ENCODE results near the gene CELSR1.

CELSR1 gene

DNA sequence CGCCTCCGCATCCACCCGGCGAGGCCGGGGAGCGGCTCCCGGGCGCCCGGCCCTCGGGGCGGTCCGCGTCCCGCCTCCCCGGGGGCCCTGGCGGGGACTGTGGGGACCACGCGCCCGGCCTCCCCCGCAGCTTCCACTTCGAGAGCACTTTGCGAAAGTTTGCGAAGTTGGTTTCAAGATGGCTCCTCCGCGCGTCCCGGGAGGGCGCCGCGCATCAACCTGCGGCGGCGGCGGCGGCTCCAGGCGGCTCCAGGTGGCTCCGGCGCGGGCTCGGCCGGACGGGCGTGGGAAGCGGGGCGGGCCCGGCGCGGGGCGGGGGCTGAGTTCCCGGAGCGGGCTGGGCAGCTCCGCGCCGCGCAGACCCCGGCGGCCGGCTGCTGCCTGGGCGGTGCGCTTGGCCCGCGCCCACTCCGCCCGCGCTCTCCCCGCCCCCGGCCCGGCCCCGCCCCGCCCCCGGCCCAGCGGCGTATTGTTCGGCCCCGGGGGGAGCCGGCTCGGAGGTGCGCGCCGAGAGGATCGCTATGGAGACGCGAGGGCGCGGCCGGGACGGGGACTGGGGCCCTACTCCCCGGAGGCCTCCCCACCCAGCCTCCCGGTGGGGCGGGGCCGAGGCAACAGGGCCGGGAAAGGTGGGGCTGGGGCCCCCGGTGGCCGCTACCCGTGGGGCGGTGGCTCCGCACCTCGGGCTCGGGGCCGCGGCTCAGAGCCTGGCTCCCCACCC is at the start of gene CELSR1:
Gene CELSR1, minus strand, starts transcription at position 396 of the 721 bp plus-strand sequence. CDS start 450 bp downstream, outside the sequence.
- DNase-seq = no peak
- intact Hi-C loops (cut with DNase I) = no loop called here

- intact Hi-C loops (cut with DNase I) = loop anchor here (10.0 kb wide), 1 partner anchor 148 kb away; the partner anchor contains the start of gene CERK
- no peak for DNase-seq
These were observed 49.6 kb upstream of the CELSR1 start for GRCh38 chr22:46587061-46587460.

DNA sequence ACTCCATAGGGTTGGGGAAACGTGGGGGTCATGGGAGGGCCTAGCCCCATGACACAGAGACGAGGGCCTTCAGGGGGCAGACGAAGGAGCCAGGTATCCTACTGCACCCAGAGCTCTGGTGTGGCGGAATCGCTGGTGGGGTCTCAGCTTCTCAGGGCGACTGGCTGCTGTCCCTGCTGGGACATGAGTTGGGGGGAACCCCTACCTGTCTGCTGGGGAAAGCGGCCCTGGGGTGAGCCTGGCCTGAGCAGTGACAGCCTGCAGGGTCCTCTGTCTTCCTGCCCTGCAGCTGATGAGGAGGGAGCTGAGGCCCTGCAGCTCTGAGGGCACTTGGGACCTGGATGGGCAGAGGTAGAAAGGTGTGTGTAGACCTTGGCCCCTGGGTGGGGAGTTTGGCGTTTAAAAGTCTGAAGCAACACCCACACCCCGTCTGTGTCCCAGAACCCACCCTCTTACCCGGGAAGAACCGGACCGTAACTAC is 49.2 kb upstream of the CELSR1 start:
- DNase-seq = no peak
- intact Hi-C loops (cut with DNase I) = loop anchor here (10.0 kb wide), 1 partner anchor 148 kb away; the partner anchor contains the start of gene CERK

GRCh38 chr22:46586123-46586519 is 48.7 kb upstream of the CELSR1 start:
- intact Hi-C loops (cut with DNase I) = loop anchor here (10.0 kb wide), 1 partner anchor 149 kb away; the partner anchor contains the start of gene CERK
- no peak for DNase-seq

DNA sequence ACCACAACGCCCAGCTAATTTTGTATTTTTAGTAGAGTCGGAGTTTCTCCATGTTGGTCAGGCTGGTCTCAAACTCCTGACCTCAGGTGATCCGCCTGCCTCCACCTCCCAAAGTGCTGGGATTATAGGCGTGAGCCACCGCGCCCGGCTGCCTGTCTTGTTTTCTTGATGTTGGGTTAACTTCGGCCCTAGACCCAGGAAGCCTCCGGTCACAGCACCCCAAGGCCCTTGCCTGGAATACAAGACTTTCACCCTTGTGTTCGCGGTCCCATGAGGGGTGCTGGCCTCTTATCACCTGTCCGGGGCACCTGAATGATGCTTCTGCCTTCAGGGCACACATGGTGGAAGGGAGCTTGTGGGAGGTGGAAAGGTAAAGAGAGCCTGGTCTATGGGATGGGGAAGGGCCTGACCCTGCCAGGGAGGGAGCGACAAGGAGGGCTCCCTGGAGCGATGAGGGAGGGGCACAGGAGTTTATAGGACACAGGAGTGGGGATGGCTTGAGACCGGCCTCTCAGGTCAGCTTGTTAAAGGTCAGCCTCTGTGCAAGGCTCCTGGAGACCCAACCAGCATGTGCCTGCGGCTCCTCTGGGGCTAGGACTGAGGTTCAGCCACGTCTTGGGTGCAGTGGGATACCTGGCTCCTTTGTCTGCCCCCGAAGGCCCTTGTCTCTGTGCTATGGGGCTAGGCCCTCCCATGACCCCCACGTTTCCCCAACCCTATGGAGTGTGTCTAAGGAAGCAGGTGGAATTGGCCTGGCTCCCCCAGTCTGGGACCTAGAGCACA is 48.1 kb upstream of the CELSR1 start:
- DNase-seq = no peak
- intact Hi-C loops (cut with DNase I) = loop anchor here (10.0 kb wide), 1 partner anchor 149 kb away; the partner anchor contains the start of gene CERK

DNA sequence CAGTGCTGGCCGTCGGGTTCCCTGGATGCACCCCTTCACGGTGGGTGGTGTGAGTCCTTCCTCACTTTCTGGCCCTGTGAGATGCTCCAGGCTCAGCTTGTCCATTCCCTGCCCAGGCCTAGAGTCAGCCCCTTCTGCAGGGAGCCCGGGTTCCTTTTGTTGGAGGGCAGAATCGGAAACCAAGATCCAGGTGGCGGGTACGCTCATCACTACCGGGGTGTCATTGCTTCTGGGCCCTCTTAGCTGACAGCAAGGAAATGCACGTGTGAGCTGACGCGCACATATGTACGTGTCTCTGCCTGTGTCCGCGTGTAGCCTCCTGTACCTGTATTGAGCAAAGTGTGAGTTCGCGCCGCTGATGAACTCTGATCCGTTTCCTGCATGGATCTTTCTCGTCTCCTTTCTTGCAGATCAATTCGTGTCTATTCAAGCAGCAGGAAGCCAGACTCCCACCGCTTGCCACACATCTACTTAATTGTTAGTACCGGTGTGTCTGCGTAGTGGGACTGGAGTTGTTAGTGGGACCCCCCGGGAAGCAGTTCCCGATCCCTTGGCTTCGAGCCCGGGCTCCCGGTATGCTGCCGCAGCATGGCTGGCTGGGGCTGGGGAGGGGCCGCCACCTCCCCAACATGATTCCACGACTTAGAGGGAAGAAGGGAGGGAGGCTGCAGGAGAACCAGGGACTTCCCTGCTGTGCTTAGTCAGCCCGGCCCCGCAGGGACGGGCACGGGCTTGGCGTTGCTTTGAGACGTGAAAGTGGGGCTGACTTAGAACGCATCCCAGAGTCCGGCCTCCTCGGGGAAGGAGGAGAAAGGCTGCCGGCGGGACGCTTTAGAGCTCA is 46.9 kb upstream of the CELSR1 start:
- intact Hi-C loops (cut with DNase I) = loop anchor here (10.0 kb wide), 1 partner anchor 150 kb away; the partner anchor contains the start of gene CERK

DNA sequence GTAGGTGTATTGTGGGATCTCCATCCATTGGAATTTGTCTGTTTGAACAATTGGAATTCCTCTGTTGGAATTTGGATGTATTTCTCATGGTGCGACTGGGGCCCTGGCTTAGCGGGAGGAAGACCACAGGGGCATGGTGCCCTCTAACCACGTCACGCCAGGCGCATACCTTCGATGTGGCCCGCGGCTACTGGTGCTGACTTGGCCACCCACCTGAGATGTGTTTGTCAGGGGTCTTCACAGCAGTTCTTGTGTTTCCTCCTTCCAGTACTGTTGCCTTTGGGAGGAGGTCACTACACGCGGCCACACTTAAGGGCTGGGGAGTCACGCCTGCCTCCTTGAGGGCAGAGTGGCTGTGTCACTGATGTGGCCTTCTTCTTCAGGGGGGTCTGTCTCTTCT is 46.2 kb upstream of the CELSR1 start:
- intact Hi-C loops (cut with DNase I) = loop anchor here (10.0 kb wide), 1 partner anchor 151 kb away; the partner anchor contains the start of gene CERK
- DNase-seq = no peak

More for the DNA sequence above, 46.9 kb upstream of the CELSR1 start:
- DNase-seq = no peak

DNA sequence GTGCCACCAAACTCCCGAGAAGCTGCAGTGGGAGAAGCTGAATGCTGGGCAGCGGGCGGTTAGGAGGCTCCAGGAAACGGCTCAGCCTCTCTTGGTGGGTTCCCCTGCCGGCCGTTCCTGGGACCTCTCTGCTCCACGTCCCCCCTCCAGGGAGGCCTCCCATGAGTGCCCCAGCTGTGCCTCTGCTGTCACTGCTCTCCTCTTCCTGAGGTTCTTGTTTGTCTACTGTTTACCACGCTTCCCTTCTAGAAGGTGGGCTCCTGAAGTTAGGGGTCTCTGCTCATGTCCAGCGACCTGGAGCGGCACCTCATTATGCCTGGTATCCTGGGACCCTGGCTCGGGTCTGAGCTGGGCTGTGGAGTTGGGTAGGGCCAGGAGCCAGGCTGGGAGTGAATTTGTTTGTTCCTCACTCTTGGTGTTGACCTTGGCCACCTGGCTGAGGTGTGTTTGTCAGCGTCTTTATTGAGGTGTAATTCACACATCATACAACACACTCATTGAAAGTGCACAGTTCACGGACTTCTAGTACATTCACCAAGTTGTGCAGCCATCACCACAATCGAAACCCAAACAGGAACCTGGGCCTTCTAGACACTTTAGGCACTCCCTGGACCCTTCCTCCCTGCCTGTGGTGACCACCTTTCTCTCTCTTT is 45.0 kb upstream of the CELSR1 start:
- intact Hi-C loops (cut with DNase I) = loop anchor here (10.0 kb wide), 1 partner anchor 152 kb away; the partner anchor contains the start of gene CERK
- DNase-seq = no peak

DNA sequence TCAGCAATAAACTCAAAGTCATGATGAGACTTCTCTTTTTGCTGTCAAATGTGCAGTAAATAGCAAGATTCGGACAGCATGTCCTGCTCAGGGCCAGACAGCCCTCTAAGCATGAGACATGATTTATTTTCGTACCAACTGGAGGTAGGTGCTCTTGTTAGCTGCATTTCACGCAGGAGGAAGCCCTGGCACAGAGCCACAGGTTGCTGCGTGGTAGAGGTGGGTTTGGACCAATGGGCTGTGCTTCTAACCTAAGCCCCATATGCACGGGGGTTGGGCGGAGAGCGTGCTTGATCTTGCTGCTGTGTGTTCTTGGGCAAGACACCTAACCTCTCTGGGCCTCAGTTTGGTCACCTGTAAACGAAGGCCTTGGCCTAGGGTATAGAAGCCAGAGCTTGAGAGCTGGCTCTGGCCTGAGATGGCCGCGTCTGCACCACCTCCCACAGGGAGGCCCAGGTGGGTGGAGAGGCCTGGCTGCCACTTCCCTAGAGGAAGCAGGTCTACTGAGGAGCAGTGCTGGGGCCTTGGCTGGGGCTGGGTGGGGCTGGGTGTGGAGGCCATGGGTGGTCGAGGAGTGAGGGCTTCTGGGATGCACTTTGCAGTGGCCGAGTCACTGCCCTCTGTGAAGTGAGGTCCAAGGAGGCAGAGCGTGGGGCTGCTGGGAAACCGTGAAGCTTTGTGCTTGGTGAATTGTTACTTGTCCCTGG is 44.3 kb upstream of the CELSR1 start:
- intact Hi-C loops (cut with DNase I) = loop anchor here (10.0 kb wide), 1 partner anchor 153 kb away; the partner anchor contains the start of gene CERK
- no peak for DNase-seq

- DNase-seq = peak in 1 of 42 donors; percentile 7
- intact Hi-C loops (cut with DNase I) = loop anchor here (10.0 kb wide), 1 partner anchor 154 kb away; the partner anchor contains the start of gene CERK
These were observed 43.6 kb upstream of the CELSR1 start for GRCh38 chr22:46580940-46581537.

- intact Hi-C loops (cut with DNase I) = loop anchor here (10.0 kb wide), 1 partner anchor 155 kb away; the partner anchor contains the start of gene CERK
- peak in 1 of 42 donors; percentile 12 for DNase-seq
These were observed 42.5 kb upstream of the CELSR1 start for GRCh38 chr22:46579751-46580449.

DNA sequence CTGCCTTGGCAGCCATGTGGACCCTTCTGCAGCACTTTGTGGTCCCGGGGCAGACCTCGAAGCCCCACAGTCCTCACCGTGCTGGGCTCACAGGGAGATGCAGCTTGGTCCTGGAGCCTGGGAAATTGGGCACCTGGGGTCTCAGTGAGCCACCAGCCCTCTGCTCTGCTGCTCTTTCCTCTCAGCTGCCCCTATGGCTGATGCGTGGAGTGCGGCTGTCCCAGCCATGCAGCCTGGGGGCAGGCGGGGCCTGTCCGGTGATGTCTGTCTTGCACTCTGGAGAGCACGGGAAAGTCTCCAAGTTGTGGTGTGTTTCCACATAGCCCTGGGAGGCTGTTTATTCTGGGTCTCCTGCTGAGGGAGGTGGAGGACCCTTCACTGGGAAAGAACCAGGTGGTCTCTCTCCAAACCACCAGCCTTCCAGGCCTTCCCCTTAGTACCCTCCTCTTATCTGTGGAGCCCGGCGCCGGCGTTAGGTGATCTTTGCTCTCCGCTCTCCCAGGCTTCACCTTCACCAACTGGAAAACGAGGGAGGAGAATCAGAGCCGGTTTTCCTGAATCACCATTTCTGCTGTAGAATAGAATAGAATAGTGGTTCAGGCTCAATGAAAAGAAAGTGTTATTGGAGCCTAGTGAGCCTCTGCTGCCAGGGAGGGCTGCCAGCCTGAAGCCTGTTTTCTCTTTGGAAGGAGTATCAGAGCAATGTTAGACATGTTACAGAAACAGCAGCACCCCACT is 41.6 kb upstream of the CELSR1 start:
- intact Hi-C loops (cut with DNase I) = no loop called here
- DNase-seq = peak in 2 of 42 donors; percentile 19 to 54

DNA sequence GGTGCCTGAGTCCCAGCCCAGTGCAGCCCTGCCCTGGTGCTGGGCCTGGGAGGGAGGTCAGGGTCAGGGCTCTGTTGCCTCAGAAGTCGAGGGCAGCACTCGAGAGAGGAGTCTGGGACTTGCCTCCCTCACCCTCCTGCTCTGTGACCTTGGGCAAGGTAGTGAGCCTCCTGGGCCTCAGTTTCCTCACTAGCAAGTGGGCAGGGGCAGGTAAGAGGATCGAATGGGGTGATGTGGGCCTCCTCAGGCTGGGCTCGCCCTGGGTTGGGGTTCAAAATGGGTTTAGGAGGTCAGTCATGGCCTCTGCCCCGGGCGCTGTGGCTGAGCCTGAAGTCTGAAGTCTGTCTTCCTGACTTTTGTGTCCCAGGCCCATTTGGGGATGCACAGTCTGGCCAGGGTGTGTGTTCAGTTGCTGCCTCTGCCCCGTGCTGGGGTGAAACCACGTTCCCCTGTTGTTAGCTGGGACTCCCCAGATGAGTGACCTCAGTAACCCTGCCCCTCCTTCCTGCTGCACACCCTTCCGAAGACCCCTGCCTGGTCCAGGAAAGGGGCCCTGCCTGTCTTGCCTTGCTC is 40.9 kb upstream of the CELSR1 start:
- peak in 1 of 42 donors; percentile 15 for DNase-seq
- intact Hi-C loops (cut with DNase I) = no loop called here

DNA sequence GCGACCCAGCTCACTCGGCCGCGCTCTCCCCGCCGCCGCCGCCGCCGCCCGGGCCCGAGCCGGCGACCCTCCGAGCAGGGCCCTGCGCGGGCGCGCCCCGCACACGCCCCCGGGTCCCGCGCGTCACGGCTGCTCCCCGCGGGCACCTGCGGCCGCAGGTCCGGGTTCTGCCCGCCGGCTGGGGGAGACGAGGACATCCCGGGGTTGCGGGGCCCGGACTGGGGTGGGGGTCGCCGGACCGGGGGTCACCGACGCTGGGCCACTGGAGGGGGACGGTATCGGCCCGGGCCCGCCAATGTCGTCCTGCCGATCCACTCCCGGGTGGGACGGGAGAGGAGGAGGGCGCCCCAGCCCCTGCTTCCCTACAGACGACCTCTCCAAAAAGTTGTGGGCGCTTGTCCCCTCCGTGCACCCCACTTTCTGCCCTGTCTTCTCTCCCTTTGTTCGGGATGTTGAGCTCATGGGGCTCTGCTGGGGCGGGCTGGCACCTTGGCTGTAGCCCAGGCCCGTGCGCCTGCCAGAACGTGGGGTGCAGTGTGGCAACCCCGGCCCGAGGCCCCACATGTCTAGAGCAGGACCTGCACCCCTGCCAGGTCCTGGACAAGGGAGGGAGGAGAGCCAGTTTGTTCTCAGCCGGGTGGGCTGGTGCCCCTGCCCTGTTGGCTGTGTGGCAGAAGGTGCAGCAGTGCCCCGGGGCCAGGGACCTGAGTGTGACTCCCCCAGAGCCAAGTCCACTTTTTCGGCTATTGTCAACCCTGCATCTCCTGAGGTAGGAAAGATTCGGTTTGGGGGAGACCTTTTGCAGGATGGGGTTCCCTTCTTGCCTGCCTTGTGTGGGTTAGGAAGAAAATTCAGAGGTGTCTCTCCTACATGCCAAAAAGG is 40.2 kb upstream of the CELSR1 start:
- DNase-seq = peak in 1 of 42 donors; percentile 21
- intact Hi-C loops (cut with DNase I) = no loop called here

Measured in head of caudate nucleus (tissue), 42 donors.